ENCODE results near the gene FBXO42.

DNA sequence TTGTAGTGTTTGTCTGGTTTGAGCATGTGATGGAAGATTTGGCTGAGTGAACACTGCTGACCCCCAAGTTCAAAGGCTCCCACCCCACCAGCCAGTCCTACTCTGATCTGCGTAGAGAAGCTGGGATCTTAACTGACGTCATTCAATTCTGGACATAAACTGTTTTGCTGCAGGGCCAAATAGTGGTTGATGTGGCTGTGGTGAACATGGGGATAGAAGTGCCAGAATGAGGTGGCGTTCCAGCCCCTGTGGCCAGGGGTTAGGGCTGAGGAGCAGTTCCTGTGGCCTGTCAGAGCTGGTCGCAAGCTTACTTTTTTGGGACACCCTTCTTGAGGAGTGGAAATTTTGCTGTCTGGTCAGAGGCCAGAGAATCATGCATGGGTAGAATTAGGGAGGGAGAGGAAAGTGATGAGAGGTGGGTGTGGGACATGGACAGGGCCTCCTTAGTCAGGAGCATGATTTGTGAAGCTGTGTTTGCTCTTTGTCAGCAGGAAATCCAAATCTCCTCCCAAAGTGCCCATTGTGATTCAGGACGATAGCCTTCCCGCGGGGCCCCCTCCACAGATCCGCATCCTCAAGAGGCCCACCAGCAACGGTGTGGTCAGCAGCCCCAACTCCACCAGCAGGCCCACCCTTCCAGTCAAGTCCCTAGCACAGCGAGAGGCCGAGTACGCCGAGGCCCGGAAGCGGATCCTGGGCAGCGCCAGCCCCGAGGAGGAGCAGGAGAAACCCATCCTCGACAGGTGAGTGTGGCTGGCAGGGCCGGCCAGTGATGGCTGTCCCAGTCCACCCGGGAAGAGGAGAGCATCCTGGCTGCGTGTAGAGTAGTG lies 40.7 kb upstream of the FBXO42 start:
- TF ChIP-seq YY1 (IDR thresholded peaks at IDR 0.05; ENCODE audit: low read depth) (no peak), EP300 (IDR thresholded peaks at IDR 0.05; ENCODE audit: borderline replicate concordance) (no peak)

Data from Ishikawa (cell line).